Hepatocyte (in vitro differentiated cells): ENCODE data around the gene RABGAP1L. TPM values are rescaled to one million over a fixed set of nuclear protein-coding genes. Genes with fewer than 3 reads are reported as not detected.

ENCODE experiments used
- DNase-seq: peaks from one replicate; pipeline ENCODE4 v3.0.0-alpha.2; 2016; ENCODE audit warnings: low spot score
- H2AFZ ChIP-seq: fragments of 200-600 bp; sonication (generic); 2 replicates; pipeline ENCODE4 v1.6.0; 2016; ENCODE audit warnings: antibody characterized with exemption, mild to moderate bottlenecking
- H3K27ac ChIP-seq: fragments of 200-600 bp; sonication (generic); 2 replicates; pipeline ENCODE4 v1.5.1; 2016; ENCODE audit warnings: mild to moderate bottlenecking
- H3K27me3 ChIP-seq: fragments of 200-600 bp; sonication (generic); 2 replicates; pipeline ENCODE4 v1.6.1; 2016
- H3K36me3 ChIP-seq: fragments of 200-600 bp; sonication (generic); replicated peaks from 2 replicates; pipeline ENCODE4 v1.5.1; 2016; ENCODE audit warnings: low read depth; ENCODE audit not compliant: insufficient read depth
- H3K4me1 ChIP-seq: fragments of 200-600 bp; sonication (generic); 2 replicates; pipeline ENCODE4 v1.5.1; 2016; ENCODE audit warnings: mild to moderate bottlenecking, moderate library complexity; ENCODE audit not compliant: insufficient read depth
- H3K4me2 ChIP-seq: fragments of 200-600 bp; sonication (generic); 2 replicates; pipeline ENCODE4 v1.6.0; 2016
- H3K4me3 ChIP-seq: fragments of 200-600 bp; sonication (generic); 2 replicates; pipeline ENCODE4 v1.5.1; 2016; ENCODE audit warnings: mild to moderate bottlenecking
- H3K79me2 ChIP-seq: fragments of 200-600 bp; sonication (generic); 2 replicates; pipeline ENCODE4 v1.6.0; 2017; ENCODE audit warnings: mild to moderate bottlenecking
- H3K9me2 ChIP-seq: fragments of 200-600 bp; sonication (generic); replicated peaks from 2 replicates; pipeline ENCODE4 v1.6.0; 2017; ENCODE audit warnings: mild to moderate bottlenecking; ENCODE audit not compliant: insufficient read depth
- H3K9me3 ChIP-seq: fragments of 200-600 bp; sonication (generic); 2 replicates; pipeline ENCODE4 v1.5.1; 2016; ENCODE audit warnings: low read depth, mild to moderate bottlenecking
- H4K20me1 ChIP-seq: fragments of 200-600 bp; sonication (generic); 2 replicates; pipeline ENCODE4 v1.6.0; 2016; ENCODE audit warnings: mild to moderate bottlenecking; ENCODE audit not compliant: insufficient read depth, poor library complexity, severe bottlenecking
- CTCF ChIP-seq: fragments of 200-600 bp; sonication (generic); IDR thresholded peaks from 2 replicates; pipeline ENCODE4 v1.5.1; 2016; ENCODE audit warnings: antibody characterized with exemption, mild to moderate bottlenecking; ENCODE audit not compliant: poor library complexity
- EZH2 ChIP-seq: fragments of 200-600 bp; sonication (generic); IDR thresholded peaks from 2 replicates; pipeline ENCODE4 v1.6.1; 2016; ENCODE audit warnings: antibody characterized with exemption, mild to moderate bottlenecking, borderline replicate concordance
- EZH2phosphoT487 ChIP-seq: fragments of 200-600 bp; sonication (generic); IDR thresholded peaks from one replicate; pipeline ENCODE4 v1.6.1; 2018; ENCODE audit warnings: antibody characterized with exemption, mild to moderate bottlenecking, low read depth, moderate library complexity; ENCODE audit not compliant: unreplicated experiment, severe bottlenecking
- WGBS: methylation state at CpG from one replicate; pipeline ENCODE4 v1.1.6; 2016; ENCODE audit warnings: low lambda C conversion rate; ENCODE audit errors: missing lambda C conversion rate; 5-methylcytosine and 5-hydroxymethylcytosine counted together
- polyA plus RNA-seq: library from polyadenylated mRNA; unstranded; fragments of >200 nt; fragmentation: Nextera tagmentation; extraction: Ambion mirVana; gene quantifications from 2 replicates; pipeline ENCODE4 v1.2.1, GENCODE V29; 2016
- total RNA-seq: library from RNA; depleted of rRNA; stranded (reverse); fragments of >200 nt; gene quantifications from 2 replicates; pipeline ENCODE4 v1.2.3, GENCODE V29; 2014

The RABGAP1L gene
- total and polyA plus RNA-seq, 2 experiments from 2014 or later: 15.0 to 41.8 TPM

- peaks cover 4% of the 10 kb centered on the region for H3K4me1 ChIP-seq
- no peaks in the 10 kb centered on the region for H3K27me3 ChIP-seq
- H3K4me2 ChIP-seq: peak overlapping the region; percentile 73
- no peaks in the 10 kb centered on the region for H4K20me1 ChIP-seq
- WGBS: 50% methylated on average over 4 of the region's 4 CpGs
- no peak overlapping the region for H3K4me3 ChIP-seq
- no peaks in the 10 kb centered on the region for H3K36me3 ChIP-seq
- no peak for TF ChIP-seq EZH2
- no peak for TF ChIP-seq CTCF
- no peak for TF ChIP-seq EZH2phosphoT487
- peak overlapping the region; percentile 45 for H3K27ac ChIP-seq
- H3K79me2 ChIP-seq: peaks cover 5% of the 10 kb centered on the region
- peak overlapping the region; percentile 45 for H2AFZ ChIP-seq
- peak; percentile 8 for DNase-seq
- no peaks in the 10 kb centered on the region for H3K9me3 ChIP-seq
- H3K9me2 ChIP-seq: no peaks in the 10 kb centered on the region
Measured at GRCh38 chr1:174877208-174877673, 717.9 kb downstream of the RABGAP1L start.

GRCh38 chr1:174880171-174880570 is 720.9 kb downstream of the RABGAP1L start:
- Histone ChIP-seq H3K4me3 (no peak overlapping the region), H3K4me2 (no peak overlapping the region), H3K79me2 (peaks cover 5% of the 10 kb centered on the region), H3K27ac (no peak overlapping the region), H3K27me3 (no peaks in the 10 kb centered on the region), H3K36me3 (no peaks in the 10 kb centered on the region), H4K20me1 (no peaks in the 10 kb centered on the region), H3K4me1 (peaks cover 7% of the 10 kb centered on the region), H3K9me3 (no peaks in the 10 kb centered on the region), H2AFZ (no peak overlapping the region), H3K9me2 (no peaks in the 10 kb centered on the region)
- DNase-seq: no peak
- TF ChIP-seq EZH2 (no peak), CTCF (no peak), EZH2phosphoT487 (no peak)
- 93% methylated on average over 3 of the region's 3 CpGs for WGBS

- Histone ChIP-seq H3K9me3 (no peaks in the 10 kb centered on the region), H3K4me2 (no peak overlapping the region), H3K79me2 (peaks cover 2% of the 10 kb centered on the region), H3K9me2 (no peaks in the 10 kb centered on the region), H3K36me3 (no peaks in the 10 kb centered on the region), H3K4me1 (peaks cover 7% of the 10 kb centered on the region), H3K4me3 (no peak overlapping the region), H3K27me3 (no peaks in the 10 kb centered on the region), H4K20me1 (no peaks in the 10 kb centered on the region), H3K27ac (no peak overlapping the region), H2AFZ (no peak overlapping the region)
- DNase-seq: peak; percentile 14
- WGBS: 77% methylated on average over 1 of the region's 1 CpG
- peak; percentile 30 for TF ChIP-seq CTCF
- no peak for TF ChIP-seq EZH2
- no peak for TF ChIP-seq EZH2phosphoT487
Measured at GRCh38 chr1:174883409-174883808, 724.1 kb downstream of the RABGAP1L start.

GRCh38 chr1:174884038-174884437 is 724.7 kb downstream of the RABGAP1L start:
- H3K9me2 ChIP-seq: no peaks in the 10 kb centered on the region
- no peak overlapping the region for H2AFZ ChIP-seq
- H3K27ac ChIP-seq: no peak overlapping the region
- H3K4me3 ChIP-seq: no peak overlapping the region
- H4K20me1 ChIP-seq: no peaks in the 10 kb centered on the region
- no peaks in the 10 kb centered on the region for H3K36me3 ChIP-seq
- no peak for DNase-seq
- 86% methylated on average over 3 of the region's 3 CpGs for WGBS
- no peaks in the 10 kb centered on the region for H3K79me2 ChIP-seq
- no peaks in the 10 kb centered on the region for H3K27me3 ChIP-seq
- H3K4me2 ChIP-seq: no peak overlapping the region
- H3K9me3 ChIP-seq: no peaks in the 10 kb centered on the region
- TF ChIP-seq EZH2phosphoT487: no peak
- TF ChIP-seq CTCF: no peak
- no peak for TF ChIP-seq EZH2
- peaks cover 7% of the 10 kb centered on the region for H3K4me1 ChIP-seq
